ENCODE results near the gene ZNRD2.

Gene ZNRD2

DNA sequence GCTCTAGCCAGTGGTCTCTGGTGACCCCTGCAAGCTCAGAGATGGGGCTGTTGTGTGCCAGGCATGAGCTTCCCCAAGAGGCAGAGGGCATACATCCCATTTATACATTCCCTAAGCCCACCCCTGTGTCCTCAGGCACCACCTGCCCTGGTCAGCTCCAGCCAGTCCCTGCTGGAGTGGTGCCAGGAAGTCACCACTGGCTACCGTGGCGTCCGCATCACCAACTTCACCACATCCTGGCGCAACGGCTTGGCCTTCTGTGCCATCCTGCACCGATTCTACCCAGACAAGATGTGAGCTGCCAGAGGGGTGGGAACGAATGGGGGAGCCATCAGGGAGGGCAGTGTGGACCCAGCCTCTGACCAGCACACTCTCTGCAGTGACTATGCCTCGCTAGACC, 13.8 kb downstream of the ZNRD2 start:
- Histone ChIP-seq H3K9me3 (ENCODE audit: severe bottlenecking) (no peaks in the 10 kb centered on the region), H3K27ac (no peak overlapping the region), H3K36me3 (peaks cover 6% of the 10 kb centered on the region), H3K4me3 (ENCODE audit: low read depth, low read length) (no peak overlapping the region), H3K27me3 (ENCODE audit: insufficient read depth, low read depth, severe bottlenecking) (no peaks in the 10 kb centered on the region)
- TF ChIP-seq, protein P1, sequence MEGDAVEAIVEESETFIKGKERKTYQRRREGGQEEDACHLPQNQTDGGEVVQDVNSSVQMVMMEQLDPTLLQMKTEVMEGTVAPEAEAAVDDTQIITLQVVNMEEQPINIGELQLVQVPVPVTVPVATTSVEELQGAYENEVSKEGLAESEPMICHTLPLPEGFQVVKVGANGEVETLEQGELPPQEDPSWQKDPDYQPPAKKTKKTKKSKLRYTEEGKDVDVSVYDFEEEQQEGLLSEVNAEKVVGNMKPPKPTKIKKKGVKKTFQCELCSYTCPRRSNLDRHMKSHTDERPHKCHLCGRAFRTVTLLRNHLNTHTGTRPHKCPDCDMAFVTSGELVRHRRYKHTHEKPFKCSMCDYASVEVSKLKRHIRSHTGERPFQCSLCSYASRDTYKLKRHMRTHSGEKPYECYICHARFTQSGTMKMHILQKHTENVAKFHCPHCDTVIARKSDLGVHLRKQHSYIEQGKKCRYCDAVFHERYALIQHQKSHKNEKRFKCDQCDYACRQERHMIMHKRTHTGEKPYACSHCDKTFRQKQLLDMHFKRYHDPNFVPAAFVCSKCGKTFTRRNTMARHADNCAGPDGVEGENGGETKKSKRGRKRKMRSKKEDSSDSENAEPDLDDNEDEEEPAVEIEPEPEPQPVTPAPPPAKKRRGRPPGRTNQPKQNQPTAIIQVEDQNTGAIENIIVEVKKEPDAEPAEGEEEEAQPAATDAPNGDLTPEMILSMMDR (IDR thresholded peaks at IDR 0.05; ENCODE audit: low read depth, low read length): no peak
- no peak for DNase-seq

DNA sequence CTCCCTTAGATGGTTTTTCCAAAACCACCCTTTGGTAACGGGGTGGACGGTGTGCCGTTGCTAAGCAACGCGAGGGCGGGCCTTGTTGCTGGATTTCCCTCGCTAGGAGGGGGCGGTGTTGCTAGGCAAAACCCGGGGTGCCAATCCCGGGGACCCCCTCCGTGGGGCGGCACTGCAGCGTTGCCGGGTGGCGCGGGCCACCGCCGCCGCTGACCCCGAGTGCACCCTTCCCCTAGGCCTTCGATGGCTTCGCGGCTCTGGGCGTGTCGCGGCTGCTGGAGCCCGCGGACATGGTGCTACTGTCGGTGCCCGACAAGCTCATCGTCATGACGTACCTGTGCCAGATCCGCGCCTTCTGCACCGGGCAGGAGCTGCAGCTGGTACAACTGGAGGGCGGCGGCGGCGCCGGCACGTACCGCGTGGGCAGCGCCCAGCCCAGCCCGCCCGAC, 14.5 kb downstream of the ZNRD2 start:
- no peak for DNase-seq
- TF ChIP-seq, protein P1 (IDR thresholded peaks at IDR 0.05; ENCODE audit: low read depth, low read length): no peak
- Histone ChIP-seq H3K27me3 (ENCODE audit: insufficient read depth, low read depth, severe bottlenecking) (no peaks in the 10 kb centered on the region), H3K9me3 (ENCODE audit: severe bottlenecking) (no peaks in the 10 kb centered on the region), H3K4me3 (ENCODE audit: low read depth, low read length) (no peak overlapping the region), H3K36me3 (peaks cover 6% of the 10 kb centered on the region), H3K27ac (no peak overlapping the region)

DNA sequence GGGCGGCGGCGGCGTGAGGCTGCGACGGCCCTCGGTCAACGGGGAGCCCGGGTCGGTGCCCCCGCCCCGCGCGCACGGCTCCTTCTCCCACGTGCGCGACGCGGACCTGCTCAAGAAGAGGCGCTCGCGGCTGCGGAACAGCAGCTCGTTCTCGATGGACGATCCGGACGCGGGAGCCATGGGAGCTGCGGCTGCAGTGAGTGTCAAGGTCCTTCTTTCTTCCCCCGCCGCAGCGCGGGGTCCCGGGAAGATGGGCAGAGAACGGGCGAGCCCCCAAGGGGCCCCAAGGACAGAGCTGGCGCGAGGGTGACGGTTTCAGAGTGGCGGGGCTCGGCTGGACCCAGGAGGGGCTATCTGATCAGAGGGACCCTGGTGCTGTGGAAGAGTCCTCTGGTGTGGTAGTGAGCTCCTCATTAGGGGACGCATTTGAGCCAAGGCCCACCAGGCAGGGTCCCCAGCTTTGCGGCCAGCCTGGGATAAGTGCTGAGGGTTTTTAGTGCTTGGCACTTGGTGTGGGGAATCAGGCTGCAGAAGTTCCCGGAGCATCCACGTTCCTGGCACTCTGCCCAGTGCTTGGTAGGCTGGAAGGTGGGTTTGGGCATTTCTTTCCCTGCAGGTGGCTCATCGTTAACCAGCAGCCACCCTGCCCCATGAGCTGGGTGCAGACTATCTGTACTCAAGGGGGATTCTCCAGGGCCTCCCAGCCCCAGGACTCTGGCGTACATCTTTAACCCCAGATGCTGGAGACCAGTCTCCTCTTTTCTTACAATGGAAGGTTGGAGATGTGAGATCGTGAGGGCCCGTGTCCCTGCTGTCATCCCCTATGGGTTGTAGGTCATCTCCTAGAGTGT, 15.3 kb downstream of the ZNRD2 start:
- Histone ChIP-seq H3K4me3 (ENCODE audit: low read depth, low read length) (no peak overlapping the region), H3K36me3 (peaks cover 6% of the 10 kb centered on the region), H3K9me3 (ENCODE audit: severe bottlenecking) (no peaks in the 10 kb centered on the region), H3K27me3 (ENCODE audit: insufficient read depth, low read depth, severe bottlenecking) (no peaks in the 10 kb centered on the region), H3K27ac (peak overlapping the region; percentile 30; the same call in 1 of the 2 replicates)
- TF ChIP-seq, protein P1 (IDR thresholded peaks at IDR 0.05; ENCODE audit: low read depth, low read length): no peak
- DNase-seq: no peak

DNA sequence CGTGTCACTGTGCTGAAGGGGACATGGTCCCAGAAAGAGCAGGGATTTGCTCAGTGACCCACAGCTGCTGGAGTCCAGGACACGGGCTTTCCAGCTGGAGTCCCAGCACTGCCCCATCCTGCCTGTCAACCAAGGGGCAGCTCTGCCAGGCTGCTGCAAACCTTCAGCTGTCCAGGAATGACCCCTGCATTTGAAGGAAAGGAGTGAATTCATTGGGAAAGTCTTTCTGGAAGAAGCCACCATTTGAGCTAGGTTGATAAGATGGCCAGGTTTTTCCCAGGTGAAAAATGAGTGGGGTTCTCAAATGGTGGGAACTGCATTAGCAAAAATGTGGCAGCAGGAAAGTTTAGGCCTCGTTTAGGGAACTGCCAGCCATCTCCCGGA, 16.0 kb downstream of the ZNRD2 start:
- Histone ChIP-seq H3K4me3 (ENCODE audit: low read depth, low read length) (no peak overlapping the region), H3K9me3 (ENCODE audit: severe bottlenecking) (no peaks in the 10 kb centered on the region), H3K27ac (peak overlapping the region; percentile 30), H3K36me3 (peaks cover 9% of the 10 kb centered on the region), H3K27me3 (ENCODE audit: insufficient read depth, low read depth, severe bottlenecking) (no peaks in the 10 kb centered on the region)
- TF ChIP-seq, protein P1 (IDR thresholded peaks at IDR 0.05; ENCODE audit: low read depth, low read length): no peak
- DNase-seq: no peak

DNA sequence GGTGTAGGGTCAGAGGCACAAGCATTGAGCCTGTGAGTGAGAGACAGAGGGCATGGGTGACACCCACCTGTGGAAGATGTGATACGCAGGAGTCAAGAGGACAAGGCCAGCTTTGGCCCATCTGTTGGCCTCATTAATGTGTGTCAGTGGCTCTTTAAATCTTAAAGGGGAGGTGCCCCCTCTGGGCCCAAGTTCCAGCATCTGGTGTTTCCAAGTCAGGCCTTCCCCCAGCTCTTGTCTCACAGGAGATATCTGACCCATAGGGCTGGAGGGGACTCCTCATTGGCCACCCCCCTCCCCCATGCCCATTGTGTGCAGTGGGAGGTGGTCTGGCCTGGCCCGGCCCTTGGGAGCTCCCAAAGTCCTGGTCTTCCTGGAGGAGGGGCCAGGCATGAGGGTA, 16.4 kb downstream of the ZNRD2 start:
- Histone ChIP-seq H3K27ac (peak overlapping the region; percentile 61), H3K36me3 (peaks cover 9% of the 10 kb centered on the region), H3K9me3 (ENCODE audit: severe bottlenecking) (no peaks in the 10 kb centered on the region), H3K4me3 (ENCODE audit: low read depth, low read length) (no peak overlapping the region), H3K27me3 (ENCODE audit: insufficient read depth, low read depth, severe bottlenecking) (no peaks in the 10 kb centered on the region)
- TF ChIP-seq, protein P1 (IDR thresholded peaks at IDR 0.05; ENCODE audit: low read depth, low read length): no peak
- DNase-seq: peak; percentile 81
